Brain microvascular endothelial cell (primary cell): ENCODE data around the gene MEF2B.

Experiments used
- DNase-seq: peaks from one replicate; pipeline ENCODE4 v3.0.0-alpha.2; 2020
- H3K27ac ChIP-seq: fragments of 250-450 bp; sonication (Bioruptor Pico); 2 replicates; pipeline ENCODE4 v1.5.1; 2020; ENCODE audit warnings: mild to moderate bottlenecking, moderate library complexity
- H3K27me3 ChIP-seq: fragments of 250-450 bp; sonication (Bioruptor Pico); replicated peaks from 2 replicates; pipeline ENCODE4 v1.5.1; 2020; ENCODE audit warnings: mild to moderate bottlenecking
- H3K36me3 ChIP-seq: fragments of 250-450 bp; sonication (Bioruptor Pico); replicated peaks from 2 replicates; pipeline ENCODE4 v1.5.1; 2020; ENCODE audit warnings: mild to moderate bottlenecking
- H3K4me3 ChIP-seq: 2 replicates; pipeline ENCODE4 v1.5.1; 2011; ENCODE audit warnings: low read depth, mild to moderate bottlenecking, control low read depth, low read length, moderate library complexity
- in situ Hi-C: cut with HindIII; loops from 2 replicates; pipeline ENCODE4 v1.10.0; 2017; ENCODE audit warnings: low sequenced_read_pairs, low pct_ligation_motif_present
- TF ChIP-seq, protein P1 (sequence below): IDR thresholded peaks from 2 replicates; pipeline ENCODE4 v1.5.1; 2011; ENCODE audit warnings: low read depth, mild to moderate bottlenecking, moderate library complexity, low read length, control low read depth, inconsistent platforms; ENCODE audit errors: missing control alignments

Gene MEF2B

DNA sequence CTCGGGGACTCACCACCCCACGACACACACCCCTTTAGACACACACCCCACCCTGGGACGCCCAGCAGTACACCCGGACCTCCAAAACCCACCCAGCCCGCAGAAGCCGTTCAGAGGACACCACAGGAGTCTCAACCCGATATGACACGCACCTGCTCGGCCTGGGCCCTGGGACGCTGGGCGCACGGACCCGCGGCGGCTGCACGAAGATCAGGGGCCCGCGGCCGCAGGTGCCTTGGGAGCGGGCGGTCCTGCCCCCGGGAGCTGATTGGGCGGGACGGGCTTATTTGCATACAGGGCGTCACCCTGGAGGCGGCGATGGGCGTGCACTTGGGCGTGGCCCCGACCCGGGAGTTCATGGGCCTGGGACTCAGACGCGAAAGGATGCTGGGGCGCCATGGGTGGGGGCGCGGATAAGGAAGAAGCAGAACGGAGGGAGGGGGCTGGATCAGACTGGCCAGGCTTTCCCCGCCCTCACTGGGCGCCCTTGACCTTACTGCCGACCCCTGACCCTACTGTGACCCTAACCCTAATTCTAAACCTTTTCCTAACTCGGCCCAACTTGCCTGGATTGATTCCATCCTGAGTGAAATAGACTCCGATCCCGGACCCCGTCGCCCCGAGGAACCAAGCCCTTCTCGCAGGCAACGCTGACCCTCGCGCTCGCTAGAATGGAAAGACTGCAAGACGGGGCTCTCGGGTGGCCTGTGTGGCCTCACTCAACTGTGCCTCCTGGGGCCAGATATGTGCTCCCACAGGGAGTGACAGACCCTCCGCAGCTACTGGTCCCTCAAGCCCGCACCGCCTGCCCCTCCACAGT, at the start of gene MEF2B:
Gene MEF2B, minus strand, starts transcription at position 211 of the 820 bp plus-strand sequence. CDS start 19,528 bp downstream, outside the sequence.
- Histone ChIP-seq H3K27me3 (no peaks in the 10 kb centered on the region), H3K36me3 (no peaks in the 10 kb centered on the region), H3K4me3 (no peak within 1 kb of the TSS), H3K27ac (no peak within 1 kb of the TSS)
- in situ Hi-C loops: no loop called here
- peak; percentile 56 for DNase-seq
- TF ChIP-seq, protein P1, sequence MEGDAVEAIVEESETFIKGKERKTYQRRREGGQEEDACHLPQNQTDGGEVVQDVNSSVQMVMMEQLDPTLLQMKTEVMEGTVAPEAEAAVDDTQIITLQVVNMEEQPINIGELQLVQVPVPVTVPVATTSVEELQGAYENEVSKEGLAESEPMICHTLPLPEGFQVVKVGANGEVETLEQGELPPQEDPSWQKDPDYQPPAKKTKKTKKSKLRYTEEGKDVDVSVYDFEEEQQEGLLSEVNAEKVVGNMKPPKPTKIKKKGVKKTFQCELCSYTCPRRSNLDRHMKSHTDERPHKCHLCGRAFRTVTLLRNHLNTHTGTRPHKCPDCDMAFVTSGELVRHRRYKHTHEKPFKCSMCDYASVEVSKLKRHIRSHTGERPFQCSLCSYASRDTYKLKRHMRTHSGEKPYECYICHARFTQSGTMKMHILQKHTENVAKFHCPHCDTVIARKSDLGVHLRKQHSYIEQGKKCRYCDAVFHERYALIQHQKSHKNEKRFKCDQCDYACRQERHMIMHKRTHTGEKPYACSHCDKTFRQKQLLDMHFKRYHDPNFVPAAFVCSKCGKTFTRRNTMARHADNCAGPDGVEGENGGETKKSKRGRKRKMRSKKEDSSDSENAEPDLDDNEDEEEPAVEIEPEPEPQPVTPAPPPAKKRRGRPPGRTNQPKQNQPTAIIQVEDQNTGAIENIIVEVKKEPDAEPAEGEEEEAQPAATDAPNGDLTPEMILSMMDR: no peak

DNA sequence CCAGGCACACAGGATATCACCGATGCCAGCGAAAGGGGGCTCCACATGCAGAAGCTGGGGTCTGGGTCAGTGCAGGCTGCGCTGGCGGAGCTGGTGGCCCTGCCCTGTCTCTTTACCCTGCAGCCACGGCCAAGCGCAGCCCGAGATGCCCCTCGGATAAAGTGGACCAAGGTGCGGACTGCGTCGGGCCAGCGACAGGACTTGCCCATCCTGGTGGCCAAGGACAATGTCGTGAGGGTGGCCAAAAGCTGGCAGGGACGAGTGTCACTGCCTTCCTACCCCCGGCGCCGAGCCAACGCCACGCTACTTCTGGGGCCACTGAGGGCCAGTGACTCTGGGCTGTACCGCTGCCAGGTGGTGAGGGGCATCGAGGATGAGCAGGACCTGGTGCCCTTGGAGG, 48.8 kb upstream of the MEF2B start:
- Histone ChIP-seq H3K27ac (no peak overlapping the region), H3K27me3 (peaks cover under 1% of the 10 kb centered on the region), H3K4me3 (no peak overlapping the region), H3K36me3 (no peaks in the 10 kb centered on the region)
- no peak for DNase-seq
- in situ Hi-C loops: no loop called here
- TF ChIP-seq, protein P1: no peak

DNA sequence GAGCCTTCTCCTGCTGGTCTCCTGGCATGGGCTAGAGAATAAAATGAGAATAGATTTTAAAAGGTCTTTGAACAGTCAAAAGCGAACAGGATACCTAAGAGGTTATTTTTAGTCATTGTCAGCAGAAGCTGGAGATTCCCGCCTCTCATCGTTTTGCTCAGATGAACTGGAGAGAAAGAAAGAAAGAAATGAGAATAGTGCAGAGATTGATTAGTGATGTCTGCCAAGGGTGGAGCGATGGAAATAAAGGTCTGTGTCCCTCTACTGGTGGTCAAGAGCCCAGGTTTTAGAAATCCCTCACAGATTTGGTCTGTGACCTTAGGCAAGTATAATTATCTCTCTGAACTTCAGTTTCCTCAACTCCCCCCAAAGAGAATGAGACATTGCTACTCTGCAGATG, 47.0 kb upstream of the MEF2B start:
- in situ Hi-C loops: no loop called here
- TF ChIP-seq, protein P1: peak; percentile 35
- peak; percentile 29 for DNase-seq
- Histone ChIP-seq H3K36me3 (no peaks in the 10 kb centered on the region), H3K27me3 (peaks cover 11% of the 10 kb centered on the region), H3K4me3 (no peak overlapping the region), H3K27ac (no peak overlapping the region)

DNA sequence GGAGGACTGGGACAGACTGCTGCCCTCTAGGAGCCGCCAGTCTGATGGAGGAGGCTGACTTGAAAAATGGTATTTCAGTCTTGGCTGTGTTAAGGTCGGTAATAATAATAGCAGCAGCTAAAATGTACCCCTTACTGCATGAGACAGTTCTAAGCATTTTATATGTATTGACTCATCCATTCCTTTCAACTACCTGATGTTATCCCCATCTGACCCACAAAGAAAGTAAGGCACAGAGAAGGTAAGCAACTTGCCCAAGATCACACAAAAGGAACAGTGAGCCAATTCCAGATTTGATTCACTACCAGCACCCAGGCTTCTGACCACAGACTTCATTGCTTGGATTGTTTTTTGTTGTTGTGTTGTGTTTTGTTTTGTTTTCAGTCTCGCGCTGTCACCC, 45.7 kb upstream of the MEF2B start:
- TF ChIP-seq, protein P1: no peak
- Histone ChIP-seq H3K27ac (no peak overlapping the region), H3K27me3 (peaks cover 21% of the 10 kb centered on the region), H3K36me3 (no peaks in the 10 kb centered on the region), H3K4me3 (no peak overlapping the region)
- no peak for DNase-seq
- in situ Hi-C loops: no loop called here

DNA sequence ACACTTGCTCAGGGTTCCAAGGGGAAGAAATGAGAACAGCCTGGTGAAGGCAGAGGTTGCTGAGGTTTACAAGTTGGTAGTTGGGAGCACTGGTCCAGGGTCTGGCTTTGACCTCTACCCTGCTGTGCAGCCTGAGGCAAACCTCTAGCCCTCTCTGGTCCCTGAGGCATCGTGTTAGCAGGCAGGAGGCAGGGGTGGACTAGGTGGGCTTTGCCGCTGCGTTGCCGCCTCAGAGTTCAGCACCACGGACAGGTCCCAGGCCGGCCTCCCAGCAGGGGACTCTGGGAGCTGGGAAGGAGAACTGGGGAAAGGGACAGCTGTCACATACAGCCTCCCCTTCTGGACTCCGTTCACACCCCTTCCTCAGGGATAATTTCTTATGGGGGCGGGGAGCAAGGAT, 44.8 kb upstream of the MEF2B start:
- in situ Hi-C loops: no loop called here
- TF ChIP-seq, protein P1: no peak
- peaks cover 21% of the 10 kb centered on the region for H3K27me3 ChIP-seq

DNA sequence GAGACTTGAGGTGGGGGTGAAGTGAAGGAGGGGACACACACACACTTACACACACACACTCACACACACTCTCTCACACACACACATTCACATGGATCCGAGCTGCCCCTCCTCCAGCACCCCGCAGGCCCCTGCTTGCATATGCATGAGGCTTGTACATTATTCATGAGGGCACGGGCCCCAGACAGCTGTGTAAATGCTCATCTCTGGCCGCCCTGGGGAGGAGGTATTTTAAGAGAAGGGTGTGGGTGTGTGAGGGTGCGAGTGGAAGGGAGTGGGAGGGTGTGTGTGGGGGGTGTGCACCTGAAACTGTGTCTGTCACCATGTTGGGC, 44.1 kb upstream of the MEF2B start:
- in situ Hi-C loops: no loop called here
- Histone ChIP-seq H3K36me3 (no peaks in the 10 kb centered on the region), H3K27ac (no peak overlapping the region), H3K27me3 (peaks cover 21% of the 10 kb centered on the region), H3K4me3 (no peak overlapping the region)
- TF ChIP-seq, protein P1: no peak
- no peak for DNase-seq

More for the DNA sequence above, 44.8 kb upstream of the MEF2B start:
- Histone ChIP-seq H3K27ac (no peak overlapping the region), H3K4me3 (no peak overlapping the region), H3K36me3 (no peaks in the 10 kb centered on the region)
- DNase-seq: no peak
